OCI-LY1 (cell line): ENCODE data around the gene KITLG.

ENCODE experiments used
- EZH2 ChIP-seq: fragments of 200-600 bp; sonication (generic), shearing (Covaris generic); IDR thresholded peaks from 2 replicates; pipeline ENCODE4 v1.8.0; 2017; ENCODE audit warnings: borderline replicate concordance, mixed run types, mild to moderate bottlenecking, antibody characterized with exemption, low read length, moderate library complexity, mixed read lengths
- TF ChIP-seq, protein P1 (sequence below): fragments of 200-600 bp; sonication (generic), shearing (Covaris generic); IDR thresholded peaks from 2 replicates; pipeline ENCODE4 v1.5.1; 2017; ENCODE audit warnings: mild to moderate bottlenecking, antibody characterized with exemption, low read length, moderate library complexity, mixed read lengths

DNA sequence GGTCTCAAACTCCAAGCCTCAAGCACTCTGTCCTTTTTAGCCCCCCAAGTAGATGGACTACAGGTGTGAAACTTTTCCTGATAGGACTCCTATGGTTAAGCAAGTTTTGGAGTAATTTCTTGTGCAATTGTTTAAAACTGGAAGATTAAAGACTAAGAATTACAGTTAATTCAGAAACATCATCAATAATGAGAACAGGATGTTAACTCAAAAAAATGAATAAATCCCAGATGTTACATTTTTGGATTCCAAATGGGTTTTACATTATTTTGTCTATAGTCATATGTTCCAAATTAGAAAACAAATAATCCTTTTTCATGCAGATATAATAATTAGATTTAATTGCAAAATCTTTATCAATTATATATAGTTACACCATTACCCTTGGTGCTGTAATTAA, 24.4 kb upstream of the KITLG start:
- TF ChIP-seq, protein P1, sequence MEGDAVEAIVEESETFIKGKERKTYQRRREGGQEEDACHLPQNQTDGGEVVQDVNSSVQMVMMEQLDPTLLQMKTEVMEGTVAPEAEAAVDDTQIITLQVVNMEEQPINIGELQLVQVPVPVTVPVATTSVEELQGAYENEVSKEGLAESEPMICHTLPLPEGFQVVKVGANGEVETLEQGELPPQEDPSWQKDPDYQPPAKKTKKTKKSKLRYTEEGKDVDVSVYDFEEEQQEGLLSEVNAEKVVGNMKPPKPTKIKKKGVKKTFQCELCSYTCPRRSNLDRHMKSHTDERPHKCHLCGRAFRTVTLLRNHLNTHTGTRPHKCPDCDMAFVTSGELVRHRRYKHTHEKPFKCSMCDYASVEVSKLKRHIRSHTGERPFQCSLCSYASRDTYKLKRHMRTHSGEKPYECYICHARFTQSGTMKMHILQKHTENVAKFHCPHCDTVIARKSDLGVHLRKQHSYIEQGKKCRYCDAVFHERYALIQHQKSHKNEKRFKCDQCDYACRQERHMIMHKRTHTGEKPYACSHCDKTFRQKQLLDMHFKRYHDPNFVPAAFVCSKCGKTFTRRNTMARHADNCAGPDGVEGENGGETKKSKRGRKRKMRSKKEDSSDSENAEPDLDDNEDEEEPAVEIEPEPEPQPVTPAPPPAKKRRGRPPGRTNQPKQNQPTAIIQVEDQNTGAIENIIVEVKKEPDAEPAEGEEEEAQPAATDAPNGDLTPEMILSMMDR = no peak
- TF ChIP-seq EZH2 = no peak
